Stimulated activated CD8-positive, alpha-beta memory T cell treated with anti-CD3 and anti-CD28 coated beads, Interleukin-12 subunit alpha, Interleukin-12 subunit beta, amount 100 ng/mL, for 1 hour (primary cell): ENCODE data around the gene TNRC18.
"Not testable (repeated sequence)": the region's sequence is repeated elsewhere in the genome, so short reads cannot be mapped to it uniquely, and the experiment has no call there.

Experiments
- DNase-seq: peaks from one replicate; pipeline ENCODE4 v3.0.0-alpha.2; 2020; ENCODE audit warnings: low read depth

TNRC18 gene

GRCh38 chr7:5423306-5423975, at the start of gene TNRC18:
Gene TNRC18, minus strand, starts transcription at chr7:5423834. Its CDS starts 2,588 bp downstream, at chr7:5421246.
- no peak for DNase-seq

- no peak for DNase-seq
Measured at GRCh38 chr7:5472432-5473315, 49.0 kb upstream of the TNRC18 start.

- not testable (repeated sequence) for DNase-seq
Measured at GRCh38 chr7:5471623-5472022, 48.0 kb upstream of the TNRC18 start.

- no peak for DNase-seq
Measured at GRCh38 chr7:5470816-5471215, 47.2 kb upstream of the TNRC18 start.

- DNase-seq, result no peak
Measured at GRCh38 chr7:5470167-5470532, 46.5 kb upstream of the TNRC18 start.

GRCh38 chr7:5469375-5470166, 45.9 kb upstream of the TNRC18 start:
- DNase-seq, result no peak

GRCh38 chr7:5467645-5468044, 44.0 kb upstream of the TNRC18 start:
- no peak for DNase-seq

- no peak for DNase-seq
Measured at GRCh38 chr7:5466551-5466950, 42.9 kb upstream of the TNRC18 start.

- DNase-seq, result no peak
Measured at GRCh38 chr7:5463031-5463430, 39.4 kb upstream of the TNRC18 start.

GRCh38 chr7:5462216-5462615, 38.6 kb upstream of the TNRC18 start:
- DNase-seq, result no peak

- no peak for DNase-seq
Measured at GRCh38 chr7:5458921-5459480, 35.4 kb upstream of the TNRC18 start.

GRCh38 chr7:5457245-5457735, 33.7 kb upstream of the TNRC18 start:
- DNase-seq, result no peak

GRCh38 chr7:5456409-5456808, 32.8 kb upstream of the TNRC18 start:
- no peak for DNase-seq

GRCh38 chr7:5455581-5456219, 32.1 kb upstream of the TNRC18 start:
- no peak for DNase-seq

GRCh38 chr7:5455175-5455574, 31.5 kb upstream of the TNRC18 start:
- no peak for DNase-seq

GRCh38 chr7:5454485-5454884, 30.9 kb upstream of the TNRC18 start:
- DNase-seq, result no peak

- DNase-seq, result no peak
Measured at GRCh38 chr7:5453566-5454075, 30.0 kb upstream of the TNRC18 start.

GRCh38 chr7:5452937-5453540, 29.4 kb upstream of the TNRC18 start:
- no peak for DNase-seq

- DNase-seq, result no peak
Measured at GRCh38 chr7:5452470-5452899, 28.9 kb upstream of the TNRC18 start.

- DNase-seq, result no peak
Measured at GRCh38 chr7:5451391-5451790, 27.8 kb upstream of the TNRC18 start.
